GM08714 (cell line): ENCODE data around the gene LCE2D.
"Not testable (repeated sequence)": the region's sequence is repeated elsewhere in the genome, so short reads cannot be mapped to it uniquely, and the experiment has no call there.

Experiments used
- H3K4me3 ChIP-seq: fragments of 200-500 bp; sonication (Bioruptor generic); 2 replicates; pipeline ENCODE4 v1.5.1; 2014; ENCODE audit warnings: mild to moderate bottlenecking, low read length, inconsistent platforms
- ZNF274 ChIP-seq: IDR thresholded peaks from 2 replicates; pipeline ENCODE4 v1.6.1; 2012; ENCODE audit warnings: mild to moderate bottlenecking, low read depth, low read length

LCE2D gene

GRCh38 chr1:152667648-152668047, 4.5 kb downstream of the LCE2D start:
- TF ChIP-seq ZNF274, result no peak

GRCh38 chr1:152673016-152673415, 9.8 kb downstream of the LCE2D start:
- no peak overlapping the region for H3K4me3 ChIP-seq
- TF ChIP-seq ZNF274, result no peak

More at GRCh38 chr1:152667648-152668047, 4.5 kb downstream of the LCE2D start:
- no peak overlapping the region for H3K4me3 ChIP-seq

- H3K4me3 ChIP-seq, result not testable (repeated sequence)
Measured at GRCh38 chr1:152674983-152675382, 11.8 kb downstream of the LCE2D start, which contains the start of gene LCE2C. LCE2C (plus strand) TSS chr1:152675279; CDS start chr1:152676016, 737 bp downstream.

DNA sequence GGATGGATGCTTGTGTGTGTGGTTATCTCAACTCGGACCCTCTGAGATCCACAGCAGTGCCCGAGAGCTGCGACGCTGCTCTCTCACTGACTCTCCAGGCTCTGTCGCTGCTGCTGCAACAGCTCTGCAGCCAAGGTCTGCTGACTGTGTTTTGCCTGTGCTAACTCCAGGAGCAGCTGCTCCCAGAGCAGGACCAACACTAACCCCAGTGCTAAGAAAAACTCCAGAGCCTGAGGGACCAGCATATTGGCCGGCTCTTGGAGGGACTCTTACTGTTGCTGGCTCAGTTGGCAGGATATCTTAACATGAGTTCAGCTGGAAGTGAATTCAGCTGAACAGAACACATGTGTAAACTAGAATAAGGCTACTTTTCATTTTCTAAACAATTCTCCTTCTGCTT, 16.3 kb downstream of the LCE2D start:
- TF ChIP-seq ZNF274, result no peak

DNA sequence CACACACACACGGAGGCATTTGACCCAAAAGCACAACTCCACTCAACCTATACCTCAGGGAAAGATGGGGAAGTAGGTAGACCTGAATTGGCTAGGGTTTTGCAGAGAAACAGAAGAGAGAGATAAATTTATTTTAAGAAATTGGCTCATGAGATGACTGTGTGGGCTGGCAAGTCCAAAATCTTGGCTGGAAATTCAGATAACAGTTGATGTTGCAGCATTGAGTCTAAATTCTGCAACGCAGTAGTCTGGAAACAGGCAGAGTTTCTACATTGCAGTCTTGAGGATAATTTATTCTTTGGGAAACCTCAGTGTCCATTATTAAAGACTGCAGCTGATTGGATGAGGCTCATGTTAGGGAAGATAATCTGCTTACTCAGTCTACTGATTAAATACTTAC, 18.4 kb downstream of the LCE2D start:
- no peak for TF ChIP-seq ZNF274
- H3K4me3 ChIP-seq, result no peak overlapping the region

More for the DNA sequence above, 16.3 kb downstream of the LCE2D start:
- H3K4me3 ChIP-seq, result no peak overlapping the region

GRCh38 chr1:152683846-152684245, 20.7 kb downstream of the LCE2D start:
- TF ChIP-seq ZNF274, result no peak

GRCh38 chr1:152685823-152686222, 22.6 kb downstream of the LCE2D start, which contains the start of gene LCE2B:
LCE2B (plus strand) TSS chr1:152686123; CDS start chr1:152686844, 721 bp downstream.
- not testable (repeated sequence) for H3K4me3 ChIP-seq

More at GRCh38 chr1:152683846-152684245, 20.7 kb downstream of the LCE2D start:
- no peak overlapping the region for H3K4me3 ChIP-seq

DNA sequence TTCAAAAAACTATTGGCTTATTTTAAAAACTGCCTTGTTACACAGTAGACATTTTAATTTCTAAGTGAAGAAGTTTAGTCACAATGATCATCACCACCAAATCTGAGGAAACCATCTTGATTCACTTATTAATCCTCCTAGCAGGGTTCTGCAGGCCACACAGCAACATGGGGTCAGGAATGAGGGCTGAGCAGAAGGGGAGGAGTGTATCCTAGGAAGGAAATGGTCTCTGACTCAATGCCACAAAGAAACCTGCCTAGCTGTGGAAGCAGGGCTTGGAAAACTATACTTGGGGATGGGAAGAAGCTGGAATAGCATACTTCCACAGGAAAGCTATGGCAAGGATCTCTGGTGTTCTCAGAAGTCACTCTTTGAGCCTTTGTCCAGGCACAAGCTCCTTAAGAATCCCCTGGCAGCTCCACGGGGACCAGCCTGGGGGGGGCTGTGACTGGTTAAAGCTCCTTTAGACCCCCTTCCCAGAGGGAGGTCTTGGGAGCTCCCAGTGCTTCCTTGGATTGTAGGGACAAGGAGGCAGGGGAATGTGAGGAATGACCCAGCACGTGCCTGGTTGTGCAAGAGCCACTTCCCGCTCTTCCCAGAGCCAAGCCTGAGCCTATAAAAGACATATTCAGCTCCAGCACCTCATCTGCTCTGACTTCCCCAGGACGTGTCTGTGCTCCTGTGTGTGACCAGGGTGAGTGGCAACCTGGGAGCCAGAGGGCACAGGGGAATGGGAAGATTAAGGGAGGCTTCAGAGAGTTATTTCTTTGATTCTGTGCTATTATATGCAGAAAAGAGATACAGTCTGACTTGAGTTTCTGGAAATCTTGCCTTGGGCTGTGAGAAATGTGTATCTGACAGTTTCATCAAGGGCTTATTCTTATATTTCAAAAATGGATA, 34.8 kb downstream of the LCE2D start, which contains the start of gene LCE2A:
Gene LCE2A (plus strand): TSS at position 645 of the 900 bp plus-strand sequence. CDS start 557 bp downstream, outside the sequence.
- no peak within 1 kb of the TSS for H3K4me3 ChIP-seq
- TF ChIP-seq ZNF274, result no peak

- no peak overlapping the region for H3K4me3 ChIP-seq
- no peak for TF ChIP-seq ZNF274
Measured at GRCh38 chr1:152699746-152700145, 36.6 kb downstream of the LCE2D start.

DNA sequence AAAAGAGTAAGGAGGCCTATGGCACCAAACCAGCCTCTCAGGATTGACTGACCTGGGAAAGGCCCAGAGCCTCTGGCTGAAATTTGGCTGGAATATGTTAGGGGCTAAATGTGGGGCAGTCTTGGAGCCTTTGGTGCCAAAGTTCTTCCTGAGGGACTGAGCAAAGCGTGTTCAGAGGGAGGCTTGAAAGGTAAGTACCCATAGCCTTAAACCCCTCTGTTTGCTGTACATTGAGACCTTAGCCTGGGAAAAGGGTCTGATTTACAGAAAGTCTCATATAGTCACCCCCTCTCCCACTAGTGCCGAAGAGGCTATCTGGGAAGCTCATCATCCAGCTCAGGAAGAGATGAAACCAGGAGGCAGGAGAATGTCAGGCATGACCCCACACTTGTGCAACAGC, 44.7 kb downstream of the LCE2D start, which contains the start of gene LCE4A:
Gene LCE4A (plus strand): TSS at position 301 of the 400 bp plus-strand sequence. CDS start 916 bp downstream, outside the sequence.
- no peak within 1 kb of the TSS for H3K4me3 ChIP-seq
- TF ChIP-seq ZNF274, result no peak
